Keratinocyte (primary cell): ENCODE results near the gene RCE1. TPM values are rescaled to one million over a fixed set of nuclear protein-coding genes. Genes with fewer than 3 reads are reported as not detected.

Experiments
- DNase-seq: peaks from one replicate; pipeline ENCODE4 v3.0.0-alpha.2; 2011; ENCODE audit warnings: low read depth, missing footprints, low spot score
- FAIRE-seq: peaks from 2 replicates; lab custom pipeline; 2011; peaks lifted over from hg19 to GRCh38; lab: Jason Lieb, UNC
- H2AFZ ChIP-seq: 2 replicates; pipeline ENCODE4 v1.6.0; 2012; ENCODE audit warnings: low read length, control low read depth, inconsistent platforms; ENCODE audit not compliant: control insufficient read depth
- H3K27ac ChIP-seq: 2 replicates; pipeline ENCODE4 v1.5.1; 2011; ENCODE audit warnings: low read length; ENCODE audit not compliant: control insufficient read depth, insufficient read depth
- H3K27me3 ChIP-seq: 3 replicates; pipeline ENCODE4 v1.6.0; 2011; ENCODE audit warnings: low read length; ENCODE audit not compliant: control insufficient read depth, insufficient read depth; ENCODE audit errors: extremely low read depth
- H3K36me3 ChIP-seq, 2 experiments: 2 replicates in 1 of 2; 3 replicates in 1 of 2; pipeline ENCODE4 v1.5.1; 2011; ENCODE audit warnings: low read length in 2 of 2, mild to moderate bottlenecking in 1 of 2; ENCODE audit not compliant: control insufficient read depth in 2 of 2, insufficient read depth in 2 of 2; ENCODE audit errors: extremely low read depth in 1 of 2
- H3K4me1 ChIP-seq: 3 replicates; pipeline ENCODE4 v1.5.1; 2011; ENCODE audit warnings: low read length; ENCODE audit not compliant: control insufficient read depth, insufficient read depth; ENCODE audit errors: extremely low read depth
- H3K4me2 ChIP-seq: 3 replicates; pipeline ENCODE4 v1.6.0; 2011; ENCODE audit warnings: low read depth, low read length; ENCODE audit not compliant: control insufficient read depth, insufficient read depth; ENCODE audit errors: extremely low read depth
- H3K4me3 ChIP-seq, 3 experiments: fragments of 200-600 bp in 1 of 3; sonication (generic) in 1 of 3; 2 replicates in 2 of 3; 3 replicates in 1 of 3; pipeline ENCODE4 v1.5.1; 2011 to 2016; ENCODE audit warnings: low read length in 3 of 3, mild to moderate bottlenecking in 3 of 3, control low read depth in 2 of 3, inconsistent platforms in 1 of 3, low read depth in 1 of 3, mixed read lengths in 1 of 3, mixed run types in 1 of 3, moderate library complexity in 1 of 3; ENCODE audit not compliant: control insufficient read depth in 2 of 3, insufficient read depth in 2 of 3; ENCODE audit errors: extremely low read depth in 1 of 3
- H3K79me2 ChIP-seq: 2 replicates; pipeline ENCODE4 v1.6.0; 2012; ENCODE audit warnings: low read length; ENCODE audit not compliant: control insufficient read depth, insufficient read depth
- H3K9ac ChIP-seq: 3 replicates; pipeline ENCODE4 v1.6.0; 2011; ENCODE audit warnings: low read length; ENCODE audit not compliant: control insufficient read depth, insufficient read depth; ENCODE audit errors: extremely low read depth
- H3K9me1 ChIP-seq: 3 replicates; pipeline ENCODE4 v1.6.0; 2011; ENCODE audit warnings: low read length; ENCODE audit not compliant: control insufficient read depth, insufficient read depth; ENCODE audit errors: extremely low read depth
- H3K9me3 ChIP-seq: 2 replicates; pipeline ENCODE4 v1.5.1; 2012; ENCODE audit warnings: low read depth, low read length; ENCODE audit not compliant: control insufficient read depth
- H4K20me1 ChIP-seq: 3 replicates; pipeline ENCODE4 v1.6.0; 2011; ENCODE audit warnings: low read length; ENCODE audit not compliant: control insufficient read depth, insufficient read depth; ENCODE audit errors: extremely low read depth
- EZH2 ChIP-seq: IDR thresholded peaks from one replicate; pipeline ENCODE4 v1.6.1; 2012; ENCODE audit warnings: inconsistent platforms, mild to moderate bottlenecking, low read length, moderate library complexity
- dilution Hi-C: fragments of 300-500 bp; cut with MboI; formaldehyde crosslinking; loops from one replicate; pipeline ENCODE4 v1.7.0; 2020; ENCODE audit warnings: low sequenced_read_pairs; ENCODE audit not compliant: extremely low pct_ligation_motif_present
- polyA plus RNA-seq, 5 experiments: library from polyadenylated mRNA; depleted of rRNA in 3 of 5; stranded (reverse) in 3 of 5; stranded (forward) in 1 of 5; unstranded in 1 of 5; fragments of >200 nt; gene quantifications; 1 replicate in 1 of 5; 2 replicates in 3 of 5; 3 replicates in 1 of 5; pipeline versions ENCODE4 v1.2.1 to v1.2.3, GENCODE V29; 2011 to 2012; ENCODE audit warnings: missing spikeins in 2 of 5, low read depth in 1 of 5, low replicate concordance in 1 of 5
- TF ChIP-seq, protein P1 (sequence below), 3 experiments: IDR thresholded peaks in 1 of 3; conservative IDR thresholded peaks in 1 of 3; optimal IDR thresholded peaks in 1 of 3; 2 replicates in 2 of 3; 3 replicates in 1 of 3; pipeline versions ENCODE3 to v1.5.1; 2011; ENCODE audit warnings: low read length in 3 of 3, mild to moderate bottlenecking in 3 of 3, moderate library complexity in 2 of 3, control low read depth in 1 of 3, inconsistent platforms in 1 of 3; ENCODE audit not compliant: insufficient read depth in 2 of 3; ENCODE audit errors: extremely low read depth in 1 of 3

RCE1 gene
- polyA plus RNA-seq, 1 donor (not counting 4 experiments of a cell fraction or from before 2014, with no cell fraction given), result 11.2 TPM

DNA sequence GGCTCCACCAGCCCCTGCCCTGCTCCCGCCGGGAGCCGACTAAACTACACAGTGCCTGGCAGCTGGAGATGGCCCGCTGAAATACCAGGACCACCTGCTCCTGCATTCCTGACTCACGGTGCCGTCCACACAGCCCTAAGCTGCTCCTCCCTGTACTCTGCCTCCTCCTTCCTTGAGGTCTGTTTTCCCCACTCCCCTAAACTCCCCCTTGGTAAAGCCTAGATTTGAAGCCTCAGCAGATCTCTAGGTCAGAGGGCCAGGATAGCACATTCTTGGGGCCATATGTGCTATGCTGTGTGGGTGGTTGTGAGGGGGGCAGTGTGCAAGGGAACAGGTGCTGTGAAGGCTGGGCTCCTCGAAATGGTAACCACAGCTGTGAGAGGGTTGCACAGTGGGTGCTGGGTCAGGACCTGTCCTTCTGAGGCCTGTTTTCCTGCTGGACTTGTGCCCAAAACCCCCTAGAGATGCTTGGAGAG, 23.3 kb downstream of the RCE1 start:
- TF ChIP-seq EZH2, result no peak
- TF ChIP-seq, protein P1, sequence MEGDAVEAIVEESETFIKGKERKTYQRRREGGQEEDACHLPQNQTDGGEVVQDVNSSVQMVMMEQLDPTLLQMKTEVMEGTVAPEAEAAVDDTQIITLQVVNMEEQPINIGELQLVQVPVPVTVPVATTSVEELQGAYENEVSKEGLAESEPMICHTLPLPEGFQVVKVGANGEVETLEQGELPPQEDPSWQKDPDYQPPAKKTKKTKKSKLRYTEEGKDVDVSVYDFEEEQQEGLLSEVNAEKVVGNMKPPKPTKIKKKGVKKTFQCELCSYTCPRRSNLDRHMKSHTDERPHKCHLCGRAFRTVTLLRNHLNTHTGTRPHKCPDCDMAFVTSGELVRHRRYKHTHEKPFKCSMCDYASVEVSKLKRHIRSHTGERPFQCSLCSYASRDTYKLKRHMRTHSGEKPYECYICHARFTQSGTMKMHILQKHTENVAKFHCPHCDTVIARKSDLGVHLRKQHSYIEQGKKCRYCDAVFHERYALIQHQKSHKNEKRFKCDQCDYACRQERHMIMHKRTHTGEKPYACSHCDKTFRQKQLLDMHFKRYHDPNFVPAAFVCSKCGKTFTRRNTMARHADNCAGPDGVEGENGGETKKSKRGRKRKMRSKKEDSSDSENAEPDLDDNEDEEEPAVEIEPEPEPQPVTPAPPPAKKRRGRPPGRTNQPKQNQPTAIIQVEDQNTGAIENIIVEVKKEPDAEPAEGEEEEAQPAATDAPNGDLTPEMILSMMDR (optimal IDR thresholded peaks at IDR 0.05 in 1 of 3, IDR thresholded peaks at IDR 0.05 in 1 of 3, conservative IDR thresholded peaks at IDR 0.05 in 1 of 3; ENCODE audit: extremely low read depth in 1 of 3, insufficient read depth in 2 of 3, low read length in 3 of 3), result no peak
- dilution Hi-C loops, result no loop called here
- H3K4me1 ChIP-seq, result peaks cover 18% of the 10 kb centered on the region
- H3K27me3 ChIP-seq, result no peaks in the 10 kb centered on the region
- H3K4me2 ChIP-seq, result no peak overlapping the region
- DNase-seq (no peak), FAIRE-seq (no peak)
- no peaks in the 10 kb centered on the region for H3K9me3 ChIP-seq
- H2AFZ ChIP-seq, result no peak overlapping the region
- peaks cover 32 to 34% of the 10 kb centered on the region in 2 experiments for H3K36me3 ChIP-seq
- H3K4me3 ChIP-seq, result no peak overlapping the region
- peaks cover 6% of the 10 kb centered on the region for H4K20me1 ChIP-seq
- H3K9ac ChIP-seq, result no peak overlapping the region
- H3K27ac ChIP-seq, result no peak overlapping the region
- no peaks in the 10 kb centered on the region for H3K9me1 ChIP-seq
- no peaks in the 10 kb centered on the region for H3K79me2 ChIP-seq

DNA sequence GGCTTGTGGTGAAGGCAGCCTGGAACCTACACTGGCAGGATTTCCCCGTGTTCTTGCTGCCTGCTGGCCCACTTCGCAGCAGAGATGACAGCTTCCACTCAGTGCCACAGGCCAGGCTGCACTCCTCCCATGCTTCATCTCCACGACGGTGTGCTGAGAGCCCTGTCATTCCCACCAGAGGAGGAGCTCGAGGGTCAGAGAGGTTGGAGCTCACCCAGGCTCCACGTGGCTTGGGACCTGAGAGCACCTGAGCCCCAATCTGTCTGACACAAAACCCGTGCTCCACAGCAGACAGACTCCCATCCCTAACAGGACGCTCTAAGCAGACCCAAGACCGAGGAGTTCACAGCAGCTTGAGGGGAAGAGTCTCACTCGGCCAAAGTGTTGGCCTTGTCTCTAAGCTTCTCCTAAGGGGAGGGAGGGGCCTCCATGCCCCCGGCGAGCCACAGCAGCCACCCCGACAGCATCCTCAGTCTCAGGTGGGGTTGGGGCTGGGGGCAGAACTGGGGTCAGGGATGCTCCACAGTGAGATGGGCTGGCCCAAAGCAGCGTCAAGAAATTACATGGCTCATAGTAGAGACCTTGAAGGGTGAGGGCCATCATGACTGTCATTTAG, 24.3 kb downstream of the RCE1 start:
- Histone ChIP-seq H3K9ac (no peak overlapping the region), H3K4me2 (no peak overlapping the region), H4K20me1 (peaks cover 6% of the 10 kb centered on the region), H3K4me1 (peaks cover 18% of the 10 kb centered on the region), H3K27me3 (no peaks in the 10 kb centered on the region), H3K27ac (no peak overlapping the region), H3K36me3 (peaks cover 32 to 35% of the 10 kb centered on the region in 2 experiments), H2AFZ (no peak overlapping the region), H3K9me3 (no peaks in the 10 kb centered on the region), H3K4me3 (no peak overlapping the region), H3K9me1 (no peaks in the 10 kb centered on the region), H3K79me2 (no peaks in the 10 kb centered on the region)
- no peak for TF ChIP-seq EZH2
- TF ChIP-seq, protein P1 (optimal IDR thresholded peaks at IDR 0.05 in 1 of 3, IDR thresholded peaks at IDR 0.05 in 1 of 3, conservative IDR thresholded peaks at IDR 0.05 in 1 of 3; ENCODE audit: extremely low read depth in 1 of 3, insufficient read depth in 2 of 3, low read length in 3 of 3), result no peak
- dilution Hi-C loops, result no loop called here
- FAIRE-seq (no peak), DNase-seq (no peak)
